H9 (cell line): ENCODE data around the gene GABARAPL2. TPM values are rescaled to one million over a fixed set of nuclear protein-coding genes. Genes with fewer than 3 reads are reported as not detected.

Experiments used
- DNase-seq: peaks from one replicate; pipeline ENCODE4 v3.0.0-alpha.2; 2017
- H2AFZ ChIP-seq: one replicate; pipeline ENCODE4 v1.6.1; 2013; ENCODE audit warnings: mild to moderate bottlenecking, low read length, control low read depth, moderate library complexity
- H2AK5ac ChIP-seq: 2 replicates; pipeline ENCODE4 v1.6.1; 2013; ENCODE audit warnings: low read length, control low read depth, mixed read lengths; ENCODE audit not compliant: insufficient read length
- H2BK120ac ChIP-seq: one replicate; pipeline ENCODE4 v1.6.1; 2013; ENCODE audit warnings: low read depth, mild to moderate bottlenecking, low read length, control low read depth, inconsistent platforms; ENCODE audit not compliant: poor library complexity, severe bottlenecking
- H2BK12ac ChIP-seq: 2 replicates; pipeline ENCODE4 v1.6.1; 2013; ENCODE audit warnings: low read length, control low read depth, mixed read lengths, low read depth; ENCODE audit not compliant: insufficient read length
- H2BK15ac ChIP-seq: 2 replicates; pipeline ENCODE4 v1.6.1; 2013; ENCODE audit warnings: low read depth, low read length, control low read depth
- H2BK20ac ChIP-seq: one replicate; pipeline ENCODE4 v1.6.1; 2013; ENCODE audit warnings: low read depth, mild to moderate bottlenecking, low read length, control low read depth, inconsistent platforms; ENCODE audit not compliant: poor library complexity, severe bottlenecking
- H2BK5ac ChIP-seq: 2 replicates; pipeline ENCODE4 v1.6.1; 2013; ENCODE audit warnings: low read length, control low read depth, mixed read lengths; ENCODE audit not compliant: insufficient read length
- H3K14ac ChIP-seq: 2 replicates; pipeline ENCODE4 v1.6.1; 2013; ENCODE audit warnings: low read length, control low read depth; ENCODE audit not compliant: insufficient read depth
- H3K18ac ChIP-seq: 2 replicates; pipeline ENCODE4 v1.6.1; 2013; ENCODE audit warnings: low read depth, mild to moderate bottlenecking, mixed read lengths, low read length, control low read depth; ENCODE audit not compliant: insufficient read length
- H3K23ac ChIP-seq: 2 replicates; pipeline ENCODE4 v1.6.1; 2013; ENCODE audit warnings: low read length, control low read depth, mixed read lengths, low read depth; ENCODE audit not compliant: insufficient read length
- H3K23me2 ChIP-seq: 2 replicates; pipeline ENCODE4 v1.6.1; 2013; ENCODE audit warnings: low read depth, mild to moderate bottlenecking, mixed read lengths, low read length, control low read depth; ENCODE audit not compliant: insufficient read length, poor library complexity, severe bottlenecking
- H3K27ac ChIP-seq: 2 replicates; pipeline ENCODE4 v1.5.1; 2013; ENCODE audit warnings: low read length, control low read depth, mixed read lengths, low read depth; ENCODE audit not compliant: insufficient read length
- H3K27me3 ChIP-seq: 2 replicates; pipeline ENCODE4 v1.6.1; 2013; ENCODE audit warnings: low read length, control low read depth, inconsistent platforms; ENCODE audit not compliant: insufficient read depth
- H3K4ac ChIP-seq: 2 replicates; pipeline ENCODE4 v1.6.1; 2013; ENCODE audit warnings: low read depth, mild to moderate bottlenecking, control low read depth, inconsistent platforms, low read length, moderate library complexity
- H3K4me1 ChIP-seq: 2 replicates; pipeline ENCODE4 v1.6.1; 2013; ENCODE audit warnings: low read length, control low read depth, inconsistent platforms; ENCODE audit not compliant: insufficient read depth
- H3K4me2 ChIP-seq: 2 replicates; pipeline ENCODE4 v1.6.1; 2013; ENCODE audit warnings: low read length, control low read depth, mixed read lengths; ENCODE audit not compliant: insufficient read length, insufficient read depth
- H3K56ac ChIP-seq: 2 replicates; pipeline ENCODE4 v1.6.1; 2013; ENCODE audit warnings: low read depth, mild to moderate bottlenecking, mixed read lengths, low read length, control low read depth; ENCODE audit not compliant: insufficient read length
- H3K79me1 ChIP-seq: 2 replicates; pipeline ENCODE4 v1.6.1; 2013; ENCODE audit warnings: low read depth, mild to moderate bottlenecking, moderate library complexity, low read length, control low read depth, inconsistent platforms; ENCODE audit not compliant: insufficient read depth, poor library complexity, severe bottlenecking
- H3K79me2 ChIP-seq: 2 replicates; pipeline ENCODE4 v1.6.1; 2013; ENCODE audit warnings: low read length, control low read depth, inconsistent platforms; ENCODE audit not compliant: insufficient read depth
- H3K9ac ChIP-seq: 2 replicates; pipeline ENCODE4 v1.6.1; 2013; ENCODE audit warnings: low read length, control low read depth, mixed read lengths; ENCODE audit not compliant: insufficient read length; ENCODE audit errors: extremely low read depth
- H3K9me3 ChIP-seq: one replicate; pipeline ENCODE4 v1.6.1; 2013; ENCODE audit warnings: low read depth, low read length, inconsistent platforms; ENCODE audit not compliant: control insufficient read depth
- H3T11ph ChIP-seq: one replicate; pipeline ENCODE4 v1.6.1; 2013; ENCODE audit warnings: mild to moderate bottlenecking, low read length, control low read depth, inconsistent platforms
- H4K20me1 ChIP-seq: one replicate; pipeline ENCODE4 v1.6.1; 2013; ENCODE audit not compliant: control insufficient read depth, insufficient read length, insufficient read depth
- H4K5ac ChIP-seq: 2 replicates; pipeline ENCODE4 v1.6.1; 2013; ENCODE audit warnings: low read depth, mild to moderate bottlenecking, mixed read lengths, low read length, control low read depth; ENCODE audit not compliant: insufficient read length
- H4K8ac ChIP-seq: replicated peaks from 2 replicates; pipeline ENCODE4 v1.6.1; 2013; ENCODE audit warnings: low read length, control low read depth, mixed read lengths, low read depth; ENCODE audit not compliant: insufficient read length
- H4K91ac ChIP-seq: 2 replicates; pipeline ENCODE4 v1.6.1; 2013; ENCODE audit warnings: low read depth, mild to moderate bottlenecking, moderate library complexity, mixed read lengths, low read length, control low read depth; ENCODE audit not compliant: insufficient read length
- H3K27ac Mint-ChIP-seq, 3 experiments: 2 replicates in 2 of 3; 3 replicates in 1 of 3; pipeline ENCODE4 v1.8.0; 2020 to 2021; ENCODE audit warnings: mixed read lengths in 3 of 3, mild to moderate bottlenecking in 1 of 3, moderate library complexity in 1 of 3
- H3K27me3 Mint-ChIP-seq: 2 replicates; pipeline ENCODE4 v1.8.0; 2021; ENCODE audit warnings: low read depth, mild to moderate bottlenecking, moderate library complexity, mixed read lengths
- H3K36me3 Mint-ChIP-seq, 3 experiments: 2 replicates in 2 of 3; 3 replicates in 1 of 3; pipeline ENCODE4 v1.8.0; 2020 to 2021; ENCODE audit warnings: low read depth in 3 of 3, mixed read lengths in 3 of 3; ENCODE audit not compliant: insufficient read depth in 1 of 3
- H3K4me1 Mint-ChIP-seq, 2 experiments: 2 replicates each; pipeline ENCODE4 v1.8.0; 2020; ENCODE audit warnings: mixed read lengths in 2 of 2
- H3K4me3 Mint-ChIP-seq, 2 experiments: 2 replicates in 1 of 2; 3 replicates in 1 of 2; pipeline ENCODE4 v1.8.0; 2020 to 2021; ENCODE audit warnings: mild to moderate bottlenecking in 2 of 2, mixed read lengths in 2 of 2, moderate library complexity in 1 of 2
- H3K9me3 Mint-ChIP-seq, 2 experiments: 2 replicates in 1 of 2; 3 replicates in 1 of 2; pipeline ENCODE4 v1.8.0; 2020; ENCODE audit warnings: mild to moderate bottlenecking in 2 of 2, mixed read lengths in 2 of 2, moderate library complexity in 1 of 2
- CTCF ChIP-seq: fragments of 200-600 bp; sonication (generic); conservative IDR thresholded peaks from 3 replicates; pipeline ENCODE4 v1.8.0; 2021; ENCODE audit warnings: antibody characterized with exemption, mild to moderate bottlenecking
- WGBS: extraction: QIAGEN DNeasy Blood & Tissue Kit; methylation state at CpG from one replicate; pipeline ENCODE4 v1.1.7; 2013; ENCODE audit warnings: missing lambda C conversion rate, low lambda C conversion rate, mixed read lengths; ENCODE audit not compliant: insufficient read length; ENCODE audit errors: extremely low coverage; 5-methylcytosine and 5-hydroxymethylcytosine counted together
- total RNA-seq: library from RNA; stranded (reverse); gene quantifications from 2 replicates; pipeline ENCODE4 v1.2.1, GENCODE V29; 2021

Gene GABARAPL2
- total RNA-seq, 1 experiment from 2014 or later: 62.6 TPM

DNA sequence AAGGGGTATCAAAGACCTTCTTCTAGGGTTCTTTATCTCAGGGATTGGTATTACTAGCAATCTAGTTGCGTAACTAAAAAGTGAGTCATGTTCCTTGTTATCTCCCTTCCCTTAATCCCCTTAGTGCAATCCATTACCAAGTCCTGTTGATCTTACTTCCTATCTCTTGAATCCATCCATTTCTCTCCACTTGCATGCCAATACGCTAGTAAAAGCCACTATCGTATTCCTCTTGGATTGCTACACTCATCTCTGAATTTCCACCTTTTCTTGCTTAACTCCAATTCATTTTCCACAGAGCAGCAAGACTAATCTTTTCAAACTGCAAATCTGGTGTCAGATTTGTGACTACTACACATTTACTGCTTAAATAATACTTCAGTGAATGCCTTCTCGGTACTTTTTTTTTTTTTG lies 58.7 kb downstream of the GABARAPL2 start:
- Histone ChIP-seq H3K9ac (no peak overlapping the region), H3K27ac (no peak overlapping the region), H3K23ac (no peak overlapping the region), H2AK5ac (no peak overlapping the region), H3K4ac (no peak overlapping the region), H4K8ac (no peak overlapping the region), H3T11ph (no peak overlapping the region), H3K14ac (no peak overlapping the region), H4K5ac (no peak overlapping the region), H2BK5ac (no peak overlapping the region), H3K4me2 (no peak overlapping the region), H4K91ac (no peak overlapping the region), H4K20me1 (no peaks in the 10 kb centered on the region), H2BK20ac (no peak overlapping the region), H3K79me2 (no peaks in the 10 kb centered on the region), H2BK15ac (no peak overlapping the region), H3K56ac (no peak overlapping the region), H3K4me1 (no peaks in the 10 kb centered on the region), H2BK12ac (no peak overlapping the region), H3K18ac (no peak overlapping the region), H3K27me3 (no peaks in the 10 kb centered on the region), H3K9me3 (no peaks in the 10 kb centered on the region), H3K79me1 (no peaks in the 10 kb centered on the region), H2BK120ac (no peak overlapping the region), H2AFZ (no peak overlapping the region), H3K23me2 (peaks cover 11% of the 10 kb centered on the region)
- H3K4me3 Mint-ChIP-seq: peak overlapping the region in 1 of 2 experiments; percentile 12; a peak in 1 of 5 replicates
- H3K27me3 Mint-ChIP-seq: peaks cover 2% of the 10 kb centered on the region; the same call in 1 of the 2 replicates
- WGBS: no CpG with 5 or more reads among the region's 4 CpGs
- no peak for DNase-seq
- peak overlapping the region in 1 of 3 experiments; percentile 44; a peak in 1 of 7 replicates for H3K27ac Mint-ChIP-seq
- peaks cover 15 to 17% of the 10 kb centered on the region in 2 experiments for H3K4me1 Mint-ChIP-seq
- H3K9me3 Mint-ChIP-seq: no peaks in the 10 kb centered on the region
- H3K36me3 Mint-ChIP-seq: peaks cover 30 to 56% (median 51%) of the 10 kb centered on the region in 3 experiments; a peak in 6 of 7 replicates
- no peak for TF ChIP-seq CTCF
